IMR-90 (cell line): ENCODE measurements around the gene MRPL48.

Experiments used
- CEBPB ChIP-seq: IDR thresholded peaks from 2 replicates; pipeline ENCODE4 v1.6.1; 2012; ENCODE audit warnings: low read depth, low read length, improper control_type of control experiment
- FOS ChIP-seq: fragments of 150-350 bp; IDR thresholded peaks from 2 replicates; pipeline ENCODE4 v1.6.1; 2016; ENCODE audit warnings: low read depth, low read length
- MXI1 ChIP-seq: IDR thresholded peaks from 2 replicates; pipeline ENCODE4 v1.6.1; 2012; ENCODE audit warnings: low read depth, mild to moderate bottlenecking, low read length, moderate library complexity, borderline replicate concordance
- NFE2L2 ChIP-seq: fragments of 150-350 bp; IDR thresholded peaks from 2 replicates; pipeline ENCODE4 v1.6.1; 2016; ENCODE audit warnings: low read depth, mild to moderate bottlenecking, low read length
- POLR2A ChIP-seq: IDR thresholded peaks from 2 replicates; pipeline ENCODE4 v1.6.1; 2012; ENCODE audit warnings: mild to moderate bottlenecking, low read depth, low read length
- RCOR1 ChIP-seq: IDR thresholded peaks from 2 replicates; pipeline ENCODE4 v1.6.1; 2012; ENCODE audit warnings: mild to moderate bottlenecking, low read length, improper control_type of control experiment; ENCODE audit not compliant: insufficient replicate concordance
- RFX5 ChIP-seq: IDR thresholded peaks from 2 replicates; pipeline ENCODE4 v1.8.0; 2012; ENCODE audit warnings: low read depth, mild to moderate bottlenecking, low read length, moderate library complexity
- TF ChIP-seq, protein P1 (sequence below): conservative IDR thresholded peaks from 2 replicates; pipeline ENCODE4 v1.5.1; 2012; ENCODE audit warnings: mild to moderate bottlenecking, low read depth, low read length, improper control_type of control experiment
- TF ChIP-seq, protein P2 (sequence below): fragments of 150-350 bp; IDR thresholded peaks from 2 replicates; pipeline ENCODE4 v1.6.1; 2017; ENCODE audit warnings: mild to moderate bottlenecking, antibody characterized with exemption, low read length, low read depth

DNA sequence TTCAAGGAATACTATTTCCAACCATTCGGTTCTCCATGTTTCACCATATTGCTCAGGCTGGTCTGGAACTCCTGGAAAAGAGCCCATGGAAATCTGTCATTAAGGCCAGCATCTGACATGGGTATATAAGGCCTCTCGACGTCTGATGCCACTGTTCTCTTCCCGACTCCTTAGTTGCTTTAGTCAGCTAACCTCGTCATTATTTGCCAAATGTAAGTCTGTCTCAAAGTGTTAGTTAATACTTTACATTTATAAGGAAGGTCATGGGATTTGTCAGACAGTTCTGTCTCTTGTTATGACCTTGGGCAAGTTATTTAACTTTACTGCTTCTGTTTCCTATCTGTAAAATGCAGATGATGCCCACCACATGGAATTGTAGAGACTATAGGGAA is 1.6 kb downstream of the MRPL48 start:
- TF ChIP-seq, protein P1, sequence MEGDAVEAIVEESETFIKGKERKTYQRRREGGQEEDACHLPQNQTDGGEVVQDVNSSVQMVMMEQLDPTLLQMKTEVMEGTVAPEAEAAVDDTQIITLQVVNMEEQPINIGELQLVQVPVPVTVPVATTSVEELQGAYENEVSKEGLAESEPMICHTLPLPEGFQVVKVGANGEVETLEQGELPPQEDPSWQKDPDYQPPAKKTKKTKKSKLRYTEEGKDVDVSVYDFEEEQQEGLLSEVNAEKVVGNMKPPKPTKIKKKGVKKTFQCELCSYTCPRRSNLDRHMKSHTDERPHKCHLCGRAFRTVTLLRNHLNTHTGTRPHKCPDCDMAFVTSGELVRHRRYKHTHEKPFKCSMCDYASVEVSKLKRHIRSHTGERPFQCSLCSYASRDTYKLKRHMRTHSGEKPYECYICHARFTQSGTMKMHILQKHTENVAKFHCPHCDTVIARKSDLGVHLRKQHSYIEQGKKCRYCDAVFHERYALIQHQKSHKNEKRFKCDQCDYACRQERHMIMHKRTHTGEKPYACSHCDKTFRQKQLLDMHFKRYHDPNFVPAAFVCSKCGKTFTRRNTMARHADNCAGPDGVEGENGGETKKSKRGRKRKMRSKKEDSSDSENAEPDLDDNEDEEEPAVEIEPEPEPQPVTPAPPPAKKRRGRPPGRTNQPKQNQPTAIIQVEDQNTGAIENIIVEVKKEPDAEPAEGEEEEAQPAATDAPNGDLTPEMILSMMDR, result no peak
- TF ChIP-seq CEBPB (no peak), FOS (no peak), NFE2L2 (no peak), POLR2A (no peak), RCOR1 (no peak), MXI1 (no peak), RFX5 (no peak)
- TF ChIP-seq, protein P2, sequence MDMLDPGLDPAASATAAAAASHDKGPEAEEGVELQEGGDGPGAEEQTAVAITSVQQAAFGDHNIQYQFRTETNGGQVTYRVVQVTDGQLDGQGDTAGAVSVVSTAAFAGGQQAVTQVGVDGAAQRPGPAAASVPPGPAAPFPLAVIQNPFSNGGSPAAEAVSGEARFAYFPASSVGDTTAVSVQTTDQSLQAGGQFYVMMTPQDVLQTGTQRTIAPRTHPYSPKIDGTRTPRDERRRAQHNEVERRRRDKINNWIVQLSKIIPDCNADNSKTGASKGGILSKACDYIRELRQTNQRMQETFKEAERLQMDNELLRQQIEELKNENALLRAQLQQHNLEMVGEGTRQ, result no peak
